Colonic mucosa (tissue), 4 donors: ENCODE measurements around the gene TLR2. TPM values are rescaled to one million over a fixed set of nuclear protein-coding genes. Genes with fewer than 3 reads are reported as not detected.

ENCODE experiments used
- DNase-seq: peaks from one replicate; pipeline ENCODE4 v3.0.0-alpha.2; 2020
- H3K27ac ChIP-seq: fragments of 200-600 bp; one replicate; pipeline ENCODE4 v1.8.0; 2021
- H3K27me3 ChIP-seq: fragments of 200-600 bp; one replicate; pipeline ENCODE4 v1.8.0; 2021
- H3K36me3 ChIP-seq: fragments of 200-600 bp; one replicate; pipeline ENCODE4 v1.8.0; 2021
- H3K4me1 ChIP-seq: fragments of 200-600 bp; one replicate; pipeline ENCODE4 v1.8.0; 2021; ENCODE audit warnings: mild to moderate bottlenecking
- H3K4me3 ChIP-seq: fragments of 200-600 bp; one replicate; pipeline ENCODE4 v1.8.0; 2021
- H3K9ac ChIP-seq, 2 donors: one replicate each; pipeline ENCODE4 v1.7.0; 2013; ENCODE audit warnings: control low read depth in 2 of 2, low read depth in 2 of 2, low read length in 2 of 2
- H3K9me3 ChIP-seq: fragments of 200-600 bp; one replicate; pipeline ENCODE4 v1.8.0; 2021
- CTCF ChIP-seq: fragments of 200-600 bp; IDR thresholded peaks from one replicate; pipeline ENCODE4 v1.8.0; 2022; ENCODE audit warnings: antibody characterized with exemption, mild to moderate bottlenecking
- intact Hi-C: fragments of 100-400 bp; cut with DNase I; formaldehyde crosslinking; loops from one replicate; pipeline ENCODE4 v1.14.1; 2022
- total RNA-seq, 2 donors: library from RNA; stranded (reverse); fragmentation: NEBNext Ultra II Directional in 1 of 2; extraction: Animal tissue kit (Norgen Biotek cat#: 25700) in 1 of 2; gene quantifications; one replicate each; pipeline ENCODE4 v1.2.1, GENCODE V29; 2021
- donor health status: healthy.
- donor health status: DM: no; HTN: no; CAD: no.
- donor health status: DM: no; HTN: no; CAD: no.

The TLR2 gene
- total RNA-seq, 2 donors from 2014 or later, result 2.0 to 5.7 TPM

- no peak for DNase-seq
- no peaks in the 10 kb centered on the region for H3K27me3 ChIP-seq
- no peak for TF ChIP-seq CTCF
Observed at GRCh38 chr4:153676984-153677383, 7.1 kb upstream of the TLR2 start.

GRCh38 chr4:153679486-153679885, 4.6 kb upstream of the TLR2 start:
- DNase-seq, result no peak
- Histone ChIP-seq H3K9me3 (no peaks in the 10 kb centered on the region), H3K27me3 (no peaks in the 10 kb centered on the region), H3K9ac (no peak overlapping the region), H3K4me3 (no peak overlapping the region), H3K27ac (no peak overlapping the region), H3K36me3 (no peaks in the 10 kb centered on the region), H3K4me1 (no peaks in the 10 kb centered on the region)
- intact Hi-C loops, result no loop called here
- TF ChIP-seq CTCF, result no peak

More at GRCh38 chr4:153676984-153677383, 7.1 kb upstream of the TLR2 start:
- Histone ChIP-seq H3K4me3 (no peak overlapping the region), H3K4me1 (no peaks in the 10 kb centered on the region), H3K9me3 (no peaks in the 10 kb centered on the region), H3K27ac (no peak overlapping the region), H3K36me3 (no peaks in the 10 kb centered on the region), H3K9ac (no peak overlapping the region)
- intact Hi-C loops, result no loop called here

- Histone ChIP-seq H3K9ac (peak overlapping the region in 1 of 2 donors; percentile 48), H3K27ac (no peak overlapping the region)
- intact Hi-C loops, result no loop called here
Observed at GRCh38 chr4:153683763-153684181, 308 bp upstream of the TLR2 start.

GRCh38 chr4:153684971-153685371, 891 bp downstream of the TLR2 start:
- TF ChIP-seq CTCF, result no peak
- H3K9me3 ChIP-seq, result no peaks in the 10 kb centered on the region
- H3K36me3 ChIP-seq, result no peaks in the 10 kb centered on the region
- H3K4me3 ChIP-seq, result peak overlapping the region; percentile 61
- intact Hi-C loops, result no loop called here
- no peak for DNase-seq
- peak overlapping the region in 1 of 2 donors; percentile 48 for H3K9ac ChIP-seq
- H3K27ac ChIP-seq, result no peak overlapping the region
- no peaks in the 10 kb centered on the region for H3K4me1 ChIP-seq
- H3K27me3 ChIP-seq, result no peaks in the 10 kb centered on the region

More at GRCh38 chr4:153683763-153684181, 308 bp upstream of the TLR2 start:
- H3K9me3 ChIP-seq, result no peaks in the 10 kb centered on the region
- peak overlapping the region; percentile 61 for H3K4me3 ChIP-seq
- TF ChIP-seq CTCF, result no peak
- H3K36me3 ChIP-seq, result no peaks in the 10 kb centered on the region
- H3K27me3 ChIP-seq, result no peaks in the 10 kb centered on the region
- DNase-seq, result no peak
- no peaks in the 10 kb centered on the region for H3K4me1 ChIP-seq

- H3K36me3 ChIP-seq, result no peaks in the 10 kb centered on the region
- no peak for TF ChIP-seq CTCF
- intact Hi-C loops, result no loop called here
Observed at GRCh38 chr4:153704522-153704921, 20.4 kb downstream of the TLR2 start.

More at GRCh38 chr4:153704522-153704921, 20.4 kb downstream of the TLR2 start:
- Histone ChIP-seq H3K27ac (no peak overlapping the region), H3K27me3 (no peaks in the 10 kb centered on the region), H3K9me3 (no peaks in the 10 kb centered on the region), H3K4me3 (no peak overlapping the region), H3K4me1 (no peaks in the 10 kb centered on the region), H3K9ac (no peak overlapping the region)
- DNase-seq, result no peak
